AG04450 (cell line): ENCODE data around the gene FBXO15. TPM values are rescaled to one million over a fixed set of nuclear protein-coding genes. Genes with fewer than 3 reads are reported as not detected.

Experiments
- CTCF ChIA-PET: fragments of 300-600, 350-600 bp; formaldehyde crosslinking; extraction: SDS; loops from one replicate; lab custom pipeline; 2022; ENCODE audit warnings: antibody characterized with exemption, inconsistent platforms; lab: Charles Lee
- POLR2A ChIA-PET: fragments of 350-600 bp; formaldehyde crosslinking; extraction: SDS; loops from one replicate; lab custom pipeline; 2021; ENCODE audit warnings: antibody characterized with exemption, inconsistent platforms; lab: Yijun Ruan, JAX
- DNase-seq: peaks from one replicate; pipeline ENCODE4 v3.0.0-alpha.2; 2011; ENCODE audit warnings: low read depth, low spot score
- H3K27ac ChIP-seq: one replicate; pipeline ENCODE4 v1.5.1; 2012; ENCODE audit warnings: low read depth, low read length, control low read depth
- H3K27me3 ChIP-seq: one replicate; pipeline ENCODE4 v1.6.0; 2012; ENCODE audit warnings: low read length; ENCODE audit not compliant: control insufficient read depth, insufficient read depth
- H3K4me3 ChIP-seq: 2 replicates; pipeline ENCODE4 v1.5.1; 2011; ENCODE audit warnings: mild to moderate bottlenecking, low read depth, low read length, control low read depth
- H3K9me3 ChIP-seq: 2 replicates; pipeline ENCODE4 v1.5.1; 2012; ENCODE audit warnings: low read length; ENCODE audit not compliant: control insufficient read depth, insufficient read depth
- CTCF ChIP-seq: IDR thresholded peaks from 2 replicates; pipeline ENCODE4 v1.5.1; 2011; ENCODE audit warnings: low read depth, low read length, control low read depth, inconsistent platforms
- polyA plus RNA-seq: library from polyadenylated mRNA; depleted of rRNA; stranded (reverse); fragments of >200 nt; gene quantifications from 2 replicates; pipeline ENCODE4 v1.2.3, GENCODE V29; 2011

FBXO15 gene
- polyA plus RNA-seq, 1 experiment, result 1.4 TPM

- TF ChIP-seq CTCF, result no peak
- no peak overlapping the region for H3K4me3 ChIP-seq
- DNase-seq, result no peak
- POLR2A ChIA-PET, result no interaction called here
- no peaks in the 10 kb centered on the region for H3K27me3 ChIP-seq
- no peaks in the 10 kb centered on the region for H3K9me3 ChIP-seq
- H3K27ac ChIP-seq, result no peak overlapping the region
- CTCF ChIA-PET, result interaction anchor here (0.7 to 1.4 kb wide), 2 partner anchors 21 to 1375 kb away, joined by 3 to 5 read pairs; no protein-coding TSS in a partner anchor
These were observed 9.6 kb downstream of the FBXO15 start for GRCh38 chr18:74137920-74138538.

GRCh38 chr18:74132201-74132600 lies 15.4 kb downstream of the FBXO15 start:
- TF ChIP-seq CTCF, result no peak
- H3K4me3 ChIP-seq, result no peak overlapping the region
- no peak overlapping the region for H3K27ac ChIP-seq
- H3K27me3 ChIP-seq, result no peaks in the 10 kb centered on the region
- ChIA-PET POLR2A (no interaction called here), CTCF (interaction anchor here (1.3 kb wide), 1 partner anchor 1369 kb away, joined by 4 read pairs; no protein-coding TSS in a partner anchor)
- no peaks in the 10 kb centered on the region for H3K9me3 ChIP-seq
- DNase-seq, result peak; percentile 58

GRCh38 chr18:74131124-74131523 lies 16.5 kb downstream of the FBXO15 start:
- POLR2A ChIA-PET, result no interaction called here
- H3K9me3 ChIP-seq, result no peaks in the 10 kb centered on the region
- CTCF ChIA-PET, result interaction anchor here (0.8 to 1.3 kb wide), 2 partner anchors 15 to 1368 kb away, joined by 3 to 4 read pairs; no protein-coding TSS in a partner anchor
- DNase-seq, result no peak
- TF ChIP-seq CTCF, result no peak
- H3K27me3 ChIP-seq, result no peaks in the 10 kb centered on the region
- H3K27ac ChIP-seq, result no peak overlapping the region
- no peak overlapping the region for H3K4me3 ChIP-seq

- no peak for DNase-seq
- no peaks in the 10 kb centered on the region for H3K9me3 ChIP-seq
- no peak for TF ChIP-seq CTCF
- no peak overlapping the region for H3K4me3 ChIP-seq
- POLR2A ChIA-PET, result no interaction called here
- CTCF ChIA-PET, result no interaction called here
- H3K27ac ChIP-seq, result no peak overlapping the region
- no peaks in the 10 kb centered on the region for H3K27me3 ChIP-seq
These were observed 19.5 kb downstream of the FBXO15 start for GRCh38 chr18:74128159-74128558.
